T1000 (cell line): ENCODE results near the gene HLCS.

ENCODE experiments used
- DNase-seq: peaks from one replicate; lab custom pipeline; 2025; ENCODE audit warnings: mixed read lengths; lab: John Stamatoyannopoulos, UW

The HLCS gene

GRCh38 chr21:36811762-36812161, 154.7 kb downstream of the HLCS start:
- no peak for DNase-seq

DNA sequence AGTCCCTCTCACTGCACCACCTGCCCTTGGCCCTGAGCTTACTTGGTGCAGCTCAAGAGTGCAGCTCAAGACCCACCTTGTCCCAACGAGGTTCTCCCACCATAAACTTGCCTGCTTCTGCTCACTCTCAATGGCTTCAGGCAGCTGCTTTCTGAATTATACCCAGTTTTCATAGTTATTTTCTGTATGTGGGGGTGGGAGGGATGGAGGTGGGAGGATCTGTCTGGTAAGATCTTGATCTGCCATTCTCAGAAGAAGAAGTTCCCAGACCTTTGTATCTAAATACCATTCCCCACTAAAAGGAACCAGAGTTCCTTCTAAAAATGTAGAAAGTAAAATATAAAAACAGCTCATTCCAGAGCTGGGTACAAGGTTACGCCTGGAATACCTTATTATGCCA, 156.0 kb downstream of the HLCS start:
- no peak for DNase-seq

DNA sequence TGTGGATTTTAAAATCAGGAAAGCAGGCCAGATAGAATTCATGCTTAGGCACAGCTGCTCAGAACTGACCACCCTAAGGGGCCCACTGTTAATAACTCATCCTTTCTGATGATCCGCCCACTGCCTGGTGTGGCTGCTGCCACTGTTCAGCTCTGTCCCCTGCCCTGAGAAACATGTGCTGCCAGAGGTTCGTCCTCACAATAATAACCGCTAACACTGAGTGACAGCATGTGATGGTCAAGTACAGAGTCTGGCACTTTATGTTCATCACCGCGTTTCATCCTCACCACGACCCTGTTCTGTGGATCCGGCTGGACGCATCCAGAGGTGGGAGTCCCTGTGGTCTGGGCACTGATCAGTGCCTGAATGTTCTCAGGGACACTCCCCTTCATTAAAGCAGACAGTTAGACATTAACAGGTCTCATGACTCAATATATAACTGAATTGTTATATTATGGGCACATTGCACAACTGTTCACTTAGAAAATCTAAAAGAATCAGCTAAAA, 159.0 kb downstream of the HLCS start:
- no peak for DNase-seq

DNA sequence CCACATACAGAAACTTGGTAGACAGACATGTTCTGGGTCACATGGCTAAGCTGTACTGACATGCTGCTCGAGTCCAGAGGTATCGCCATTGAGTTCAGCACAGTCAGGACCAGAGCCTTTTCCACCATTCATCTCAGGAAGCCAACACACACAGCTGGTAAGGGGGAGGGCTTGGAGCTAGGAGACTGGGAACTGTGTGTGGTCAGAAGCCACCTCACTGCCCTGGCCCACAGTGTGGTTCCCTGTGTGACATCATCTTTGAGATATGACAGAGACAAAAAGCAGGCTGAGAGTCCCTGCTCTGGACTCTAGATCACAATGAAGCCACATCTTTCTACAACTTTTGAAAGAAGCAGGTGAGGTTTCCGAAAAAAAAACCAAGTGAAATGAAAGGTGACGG, 160.4 kb downstream of the HLCS start:
- DNase-seq = no peak

- DNase-seq = no peak
Measured at GRCh38 chr21:36804874-36805611, 161.4 kb downstream of the HLCS start.

GRCh38 chr21:36803816-36804439, 162.5 kb downstream of the HLCS start:
- no peak for DNase-seq

DNA sequence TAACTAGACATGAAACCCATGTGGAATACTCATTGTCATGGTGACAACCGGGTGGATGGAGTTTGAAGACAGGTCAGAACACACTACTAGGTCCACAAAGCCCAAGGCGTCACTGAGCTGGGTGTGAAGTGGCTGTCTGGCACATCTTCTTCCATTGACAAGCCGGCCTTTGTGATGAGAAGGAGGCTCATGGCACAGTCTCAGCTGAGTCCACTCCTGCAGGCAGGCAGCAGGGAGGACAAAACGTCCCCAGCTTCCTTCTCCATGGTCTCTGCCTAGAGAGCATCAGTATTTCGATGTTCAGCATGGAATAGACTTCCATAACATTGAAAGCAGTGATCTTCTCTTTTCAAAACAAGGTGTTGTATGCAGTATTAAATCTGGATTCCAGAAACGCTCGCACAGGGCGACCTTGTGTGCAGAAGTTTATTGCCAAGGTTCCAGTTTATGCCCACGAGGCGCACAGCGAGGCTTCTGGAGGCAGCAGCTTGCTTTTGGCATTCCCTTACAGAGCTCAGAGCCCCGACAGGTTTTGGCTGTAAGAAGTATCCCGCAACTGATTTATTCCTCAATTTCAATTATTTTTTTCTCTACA, 163.3 kb downstream of the HLCS start:
- DNase-seq = no peak

DNA sequence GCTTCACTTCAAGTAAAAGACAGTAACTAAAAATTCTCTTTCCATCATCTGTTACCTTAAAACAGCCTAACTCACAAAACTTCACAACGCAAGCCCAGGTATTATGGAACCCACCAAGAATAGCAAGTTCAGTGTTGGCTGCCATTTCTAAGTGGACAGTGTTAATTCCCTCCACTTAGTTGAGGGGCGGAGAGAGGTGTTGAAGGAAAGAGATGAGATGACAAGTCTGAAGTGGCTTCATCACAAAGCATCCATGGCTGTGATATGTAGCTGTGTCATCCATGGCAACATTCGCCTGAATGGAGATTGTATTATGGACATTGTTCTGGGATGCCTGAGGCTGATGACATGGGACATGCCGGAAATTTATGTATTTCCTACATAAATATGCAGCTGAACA, 165.7 kb downstream of the HLCS start:
- no peak for DNase-seq

DNA sequence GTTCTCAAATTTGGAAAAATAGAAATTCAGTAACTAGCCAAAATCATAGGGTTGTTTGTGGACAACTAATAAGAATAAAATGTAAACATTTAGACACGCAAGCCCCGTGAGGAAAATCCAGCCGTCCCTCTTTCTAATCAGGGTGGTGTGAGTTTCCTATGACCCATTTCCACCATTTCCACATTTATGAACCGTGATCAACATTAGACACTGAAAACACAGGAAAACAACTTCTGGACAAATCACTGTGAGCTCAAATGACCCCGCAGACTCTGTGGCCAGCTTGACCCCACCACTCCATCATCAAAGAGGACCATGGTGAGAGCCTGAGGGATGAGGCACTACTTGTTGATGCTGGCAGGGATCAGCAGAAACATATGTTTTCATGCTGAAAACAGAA, 166.6 kb downstream of the HLCS start:
- DNase-seq = no peak

- DNase-seq = no peak
Measured at GRCh38 chr21:36798491-36798890, 168.0 kb downstream of the HLCS start.

DNA sequence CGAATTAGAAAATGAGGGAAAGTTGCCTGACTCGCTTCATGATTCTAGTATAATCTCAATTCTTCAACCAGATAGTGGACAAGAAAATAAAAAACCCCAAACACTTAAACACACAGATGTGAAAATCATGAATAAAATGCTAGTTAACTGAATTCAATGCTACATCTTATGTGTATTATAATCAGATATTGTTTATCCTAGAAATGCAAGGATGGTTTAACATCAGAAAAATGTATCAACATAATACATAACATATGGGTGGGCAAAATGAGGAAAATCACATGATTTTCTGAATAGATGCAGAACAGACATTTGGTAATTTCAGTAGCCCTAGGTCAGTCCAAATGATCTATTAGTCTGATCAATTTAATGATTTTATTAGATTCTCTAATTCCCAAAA, 170.4 kb downstream of the HLCS start:
- no peak for DNase-seq

DNA sequence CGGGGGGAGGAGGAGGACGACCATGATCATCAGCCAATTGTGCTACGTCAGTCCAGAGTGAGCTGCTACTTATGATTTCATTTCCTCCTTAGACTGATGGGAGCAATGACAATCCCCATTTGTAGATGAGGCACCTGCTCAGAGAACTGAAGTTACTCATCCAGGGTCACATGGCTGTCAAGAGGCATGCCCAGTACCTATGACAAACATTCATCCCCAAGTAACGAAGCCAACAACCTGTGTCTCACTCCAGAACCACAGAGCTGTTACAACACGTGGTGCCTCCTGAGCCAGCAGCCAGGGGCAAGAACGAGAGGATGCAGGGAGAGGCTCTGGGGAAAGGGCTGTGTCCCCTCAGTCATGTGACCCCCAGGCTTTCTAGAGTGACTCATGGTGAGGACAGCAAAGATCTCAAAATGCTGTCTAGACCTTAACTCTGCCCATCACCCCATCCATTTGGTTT, 173.9 kb downstream of the HLCS start:
- DNase-seq = peak; percentile 42

GRCh38 chr21:36791695-36792470, 174.6 kb downstream of the HLCS start:
- DNase-seq = no peak

- no peak for DNase-seq
Measured at GRCh38 chr21:36791180-36791579, 175.3 kb downstream of the HLCS start.

DNA sequence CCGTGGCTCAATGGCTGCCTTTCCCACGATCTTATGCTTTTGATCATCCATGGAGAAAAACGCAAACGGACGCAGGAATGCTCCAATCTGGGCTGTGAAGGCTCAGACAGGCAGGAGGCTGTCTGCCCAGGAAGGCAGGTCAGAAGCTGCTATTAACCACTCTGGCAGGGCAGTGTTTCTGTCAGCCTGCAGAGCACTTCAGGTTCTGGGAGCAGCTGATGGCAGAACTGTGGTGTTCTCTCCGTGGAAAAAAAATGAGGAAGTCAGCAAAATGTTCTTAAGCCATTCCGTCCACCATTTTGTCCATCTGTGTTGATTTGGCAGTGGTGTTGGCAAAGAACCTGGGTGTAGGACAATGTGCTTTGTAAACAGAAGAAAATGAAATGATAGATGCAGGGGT, 175.9 kb downstream of the HLCS start:
- DNase-seq = no peak

DNA sequence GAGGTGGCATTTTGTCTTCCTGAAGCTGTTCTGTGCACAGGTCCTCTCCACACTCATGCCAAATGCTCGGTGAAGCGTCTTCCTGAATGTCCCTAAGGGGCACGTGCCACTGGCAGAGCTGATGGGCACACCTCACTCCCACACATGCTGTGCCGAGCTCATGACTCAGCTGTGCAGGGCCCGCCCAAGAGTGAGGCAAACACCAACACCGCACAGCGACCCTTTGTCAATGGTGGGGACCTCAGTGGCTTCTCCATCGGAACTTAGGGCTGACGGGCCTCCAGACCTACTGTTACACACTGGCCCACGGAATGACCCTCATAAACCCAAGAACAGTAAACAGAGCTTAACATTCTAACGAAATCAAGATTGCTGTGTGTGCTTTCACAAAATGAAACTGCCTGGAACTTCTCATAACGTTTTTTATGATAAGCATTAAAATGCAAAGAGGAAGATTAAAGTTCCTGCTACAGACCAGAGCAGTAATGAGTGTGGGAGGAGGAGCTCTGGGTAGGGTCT, 178.3 kb downstream of the HLCS start:
- peak; percentile 42 for DNase-seq

DNA sequence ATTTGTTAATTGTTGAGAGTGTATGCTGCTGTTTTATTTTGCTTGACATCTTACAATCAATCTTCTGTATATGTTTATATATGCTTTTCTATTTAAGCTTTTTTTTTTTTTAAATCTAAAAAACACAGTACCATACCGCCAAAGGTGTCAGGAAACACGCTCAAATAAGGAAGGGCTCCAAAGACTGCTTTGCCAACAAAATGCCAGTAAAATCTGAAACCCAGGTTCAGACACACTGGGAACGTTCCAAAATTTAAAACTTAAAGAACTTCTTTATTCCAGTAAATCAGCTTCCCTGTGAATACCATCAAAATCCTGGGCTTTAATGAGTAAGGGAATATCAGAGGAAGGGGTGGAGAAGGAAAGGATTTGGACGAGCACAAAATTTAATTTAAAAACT, 180.3 kb downstream of the HLCS start:
- DNase-seq = no peak

DNA sequence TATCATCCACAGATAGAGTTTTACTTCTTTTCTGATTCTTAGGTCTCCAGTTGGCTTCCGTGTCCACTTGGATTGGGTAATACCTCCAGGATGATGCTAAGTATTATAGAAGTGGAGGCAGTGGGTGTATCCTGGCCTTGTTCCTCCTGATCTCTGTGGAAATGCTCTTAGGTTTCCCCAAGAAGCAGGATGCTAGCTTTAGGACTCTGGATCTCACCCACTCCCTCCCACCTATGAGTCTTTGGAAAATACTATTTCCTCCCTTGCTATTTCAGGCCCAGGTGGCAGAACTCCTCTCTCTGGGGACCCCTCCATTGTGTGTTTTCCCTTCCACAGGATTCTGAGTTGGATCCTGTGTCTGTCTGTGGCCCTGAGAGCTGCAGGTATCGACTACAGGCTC, 180.9 kb downstream of the HLCS start:
- DNase-seq = no peak

DNA sequence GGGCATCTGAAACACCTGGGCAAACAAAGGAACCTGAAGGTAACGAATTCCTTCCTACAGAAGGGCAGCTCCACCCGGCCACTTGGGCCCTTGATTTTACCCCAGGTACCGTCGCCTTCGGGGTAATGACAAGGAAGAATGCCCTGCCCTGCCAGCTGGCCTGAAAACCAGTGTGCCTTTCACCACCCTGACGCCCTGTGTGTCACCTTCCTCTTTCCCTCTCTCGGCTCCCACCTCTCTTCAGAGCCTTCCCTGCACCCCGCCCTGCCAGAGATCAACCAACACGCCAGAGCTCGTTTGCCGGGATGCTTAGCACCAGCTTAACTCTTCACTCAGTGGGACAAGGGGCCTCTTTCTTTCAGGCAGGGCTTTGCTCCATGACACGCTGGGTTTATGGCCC, 181.5 kb downstream of the HLCS start:
- no peak for DNase-seq

GRCh38 chr21:36783612-36784374, 182.7 kb downstream of the HLCS start:
- DNase-seq = peak; percentile 62

DNA sequence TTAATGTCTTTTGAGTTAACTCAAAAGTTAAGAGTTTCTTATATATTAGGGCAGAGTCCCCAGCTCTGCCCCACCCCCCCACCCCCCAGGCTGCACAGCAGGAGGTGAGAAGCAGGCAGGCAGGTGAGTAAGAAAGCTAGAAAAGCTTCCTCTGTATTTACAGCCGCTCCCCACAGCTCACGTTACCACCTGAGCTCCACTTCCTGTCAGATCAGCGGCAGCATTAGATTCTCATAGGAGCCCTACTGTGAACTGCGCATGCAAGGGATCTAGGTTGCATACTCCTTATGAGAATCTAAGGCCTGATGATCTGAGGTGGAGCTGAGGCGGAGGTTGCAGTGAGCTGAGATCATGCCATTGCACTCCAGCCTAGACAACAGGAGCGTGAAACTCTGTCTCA, 185.6 kb downstream of the HLCS start:
- no peak for DNase-seq
